Karpas-422 (cell line): ENCODE data around the gene PLCH2. TPM values are rescaled to one million over a fixed set of nuclear protein-coding genes. Genes with fewer than 3 reads are reported as not detected.

Source experiments
- DNase-seq: peaks from one replicate; pipeline ENCODE4 v3.0.0-alpha.2; 2015
- H2AFZ ChIP-seq: fragments of 200-600 bp; sonication (generic); 2 replicates; pipeline ENCODE4 v1.6.1; 2014; ENCODE audit warnings: antibody characterized with exemption, low read length, mixed read lengths
- H3K27ac ChIP-seq: fragments of 200-600 bp; sonication (generic); 2 replicates; pipeline ENCODE4 v1.5.1; 2014; ENCODE audit warnings: mild to moderate bottlenecking, low read length, moderate library complexity
- H3K27me3 ChIP-seq: fragments of 200-600 bp; sonication (generic); 2 replicates; pipeline ENCODE4 v1.6.1; 2014; ENCODE audit warnings: low read length, mixed read lengths
- H3K36me3 ChIP-seq: fragments of 200-600 bp; sonication (generic); 2 replicates; pipeline ENCODE4 v1.6.1; 2014; ENCODE audit warnings: low read length, mixed read lengths; ENCODE audit not compliant: insufficient read depth
- H3K4me1 ChIP-seq: fragments of 200-600 bp; sonication (generic); 2 replicates; pipeline ENCODE4 v1.6.1; 2014; ENCODE audit warnings: mild to moderate bottlenecking, low read length, mixed read lengths
- H3K4me2 ChIP-seq: fragments of 200-600 bp; sonication (generic); 2 replicates; pipeline ENCODE4 v1.6.1; 2014; ENCODE audit warnings: low read length, low read depth, mild to moderate bottlenecking; ENCODE audit not compliant: poor library complexity, severe bottlenecking
- H3K4me3 ChIP-seq: fragments of 200-600 bp; sonication (generic); 2 replicates; pipeline ENCODE4 v1.5.1; 2014; ENCODE audit warnings: mild to moderate bottlenecking, antibody characterized with exemption, low read length, mixed read lengths
- H3K79me2 ChIP-seq: fragments of 200-600 bp; sonication (generic); 2 replicates; pipeline ENCODE4 v1.6.1; 2014; ENCODE audit warnings: mild to moderate bottlenecking, low read length, mixed read lengths
- H3K9ac ChIP-seq: fragments of 200-600 bp; sonication (generic); 2 replicates; pipeline ENCODE4 v1.6.0; 2014; ENCODE audit warnings: low read length
- H3K9me2 ChIP-seq: fragments of 200-600 bp; sonication (generic), shearing (Covaris generic); replicated peaks from 2 replicates; pipeline ENCODE4 v1.6.0; 2014; ENCODE audit warnings: mild to moderate bottlenecking, low read length, moderate library complexity; ENCODE audit not compliant: insufficient read depth
- H3K9me3 ChIP-seq: fragments of 300-700, 200-600 bp; sonication (generic); 2 replicates; pipeline ENCODE4 v1.6.1; 2014; ENCODE audit warnings: low read length, mixed read lengths
- H4K20me1 ChIP-seq: fragments of 200-600 bp; sonication (generic); 2 replicates; pipeline ENCODE4 v1.6.1; 2014; ENCODE audit warnings: mild to moderate bottlenecking, antibody characterized with exemption, low read length, low read depth; ENCODE audit not compliant: insufficient read depth
- total RNA-seq: library from RNA; depleted of rRNA; stranded (reverse); fragments of >200 nt; shearing (Covaris generic); gene quantifications from 2 replicates; pipeline ENCODE4 v1.2.3, GENCODE V29; 2014; ENCODE audit warnings: low replicate concordance

Gene PLCH2
- total RNA-seq, 1 experiment from 2014 or later, result 0.19 TPM

DNA sequence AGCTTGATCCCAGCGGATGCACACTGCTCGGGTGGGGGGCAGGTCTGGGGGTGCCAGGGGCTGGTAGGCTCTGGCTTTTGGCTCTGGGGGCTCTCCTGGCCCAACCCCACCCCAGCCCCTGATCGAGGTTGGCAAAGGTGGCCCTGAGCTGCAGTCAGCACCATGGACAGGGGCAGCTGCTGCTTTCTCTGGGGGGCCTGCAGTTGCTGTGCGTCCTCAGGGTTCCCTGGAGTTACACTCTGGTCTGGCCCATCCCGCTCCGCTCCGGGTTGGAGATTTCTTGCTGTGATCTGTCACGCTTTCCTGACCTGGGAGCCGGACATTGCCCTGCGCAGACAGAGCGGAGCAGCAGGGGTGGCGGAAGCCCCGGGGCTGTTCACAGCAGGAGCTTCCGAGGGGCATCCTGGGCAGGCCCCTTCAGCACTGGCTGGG lies 8.0 kb upstream of the PLCH2 start:
- H3K27ac ChIP-seq, result no peak overlapping the region
- no peaks in the 10 kb centered on the region for H3K9me3 ChIP-seq
- no peak overlapping the region for H3K9ac ChIP-seq
- DNase-seq, result peak; percentile 81
- no peak overlapping the region for H2AFZ ChIP-seq
- H3K9me2 ChIP-seq, result no peaks in the 10 kb centered on the region
- no peaks in the 10 kb centered on the region for H3K79me2 ChIP-seq
- H3K4me1 ChIP-seq, result peaks cover 8% of the 10 kb centered on the region
- no peak overlapping the region for H3K4me2 ChIP-seq
- peaks cover 14% of the 10 kb centered on the region; the same call in 1 of the 2 replicates for H4K20me1 ChIP-seq
- no peak overlapping the region for H3K4me3 ChIP-seq
- no peaks in the 10 kb centered on the region for H3K27me3 ChIP-seq
- H3K36me3 ChIP-seq, result no peaks in the 10 kb centered on the region

DNA sequence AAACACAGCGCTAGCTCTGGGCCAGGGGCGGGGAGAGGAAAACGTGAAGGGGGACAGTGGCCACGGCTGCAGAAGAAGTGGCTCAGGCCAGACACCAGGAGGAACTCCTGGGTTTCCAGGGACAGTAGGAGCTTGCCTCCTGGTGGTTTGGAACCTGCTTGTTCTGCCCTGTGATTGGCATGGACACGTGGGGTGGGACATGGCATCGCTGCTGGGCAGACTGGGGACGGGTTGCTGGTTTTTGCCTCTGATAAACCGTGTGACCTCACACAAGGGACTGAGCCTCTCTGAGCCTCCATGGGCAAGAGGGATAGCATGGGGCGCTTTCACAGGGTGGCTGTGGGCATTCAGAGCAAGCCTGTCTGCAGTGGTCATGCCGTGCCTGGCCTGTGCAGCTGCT lies 7.5 kb upstream of the PLCH2 start:
- Histone ChIP-seq H3K27ac (no peak overlapping the region), H3K9ac (no peak overlapping the region), H3K9me3 (no peaks in the 10 kb centered on the region), H4K20me1 (peaks cover 14% of the 10 kb centered on the region; the same call in 1 of the 2 replicates), H3K79me2 (no peaks in the 10 kb centered on the region), H3K36me3 (no peaks in the 10 kb centered on the region), H3K4me3 (no peak overlapping the region), H3K4me1 (peaks cover 8% of the 10 kb centered on the region), H3K9me2 (no peaks in the 10 kb centered on the region), H2AFZ (no peak overlapping the region), H3K27me3 (no peaks in the 10 kb centered on the region), H3K4me2 (no peak overlapping the region)
- DNase-seq, result no peak

DNA sequence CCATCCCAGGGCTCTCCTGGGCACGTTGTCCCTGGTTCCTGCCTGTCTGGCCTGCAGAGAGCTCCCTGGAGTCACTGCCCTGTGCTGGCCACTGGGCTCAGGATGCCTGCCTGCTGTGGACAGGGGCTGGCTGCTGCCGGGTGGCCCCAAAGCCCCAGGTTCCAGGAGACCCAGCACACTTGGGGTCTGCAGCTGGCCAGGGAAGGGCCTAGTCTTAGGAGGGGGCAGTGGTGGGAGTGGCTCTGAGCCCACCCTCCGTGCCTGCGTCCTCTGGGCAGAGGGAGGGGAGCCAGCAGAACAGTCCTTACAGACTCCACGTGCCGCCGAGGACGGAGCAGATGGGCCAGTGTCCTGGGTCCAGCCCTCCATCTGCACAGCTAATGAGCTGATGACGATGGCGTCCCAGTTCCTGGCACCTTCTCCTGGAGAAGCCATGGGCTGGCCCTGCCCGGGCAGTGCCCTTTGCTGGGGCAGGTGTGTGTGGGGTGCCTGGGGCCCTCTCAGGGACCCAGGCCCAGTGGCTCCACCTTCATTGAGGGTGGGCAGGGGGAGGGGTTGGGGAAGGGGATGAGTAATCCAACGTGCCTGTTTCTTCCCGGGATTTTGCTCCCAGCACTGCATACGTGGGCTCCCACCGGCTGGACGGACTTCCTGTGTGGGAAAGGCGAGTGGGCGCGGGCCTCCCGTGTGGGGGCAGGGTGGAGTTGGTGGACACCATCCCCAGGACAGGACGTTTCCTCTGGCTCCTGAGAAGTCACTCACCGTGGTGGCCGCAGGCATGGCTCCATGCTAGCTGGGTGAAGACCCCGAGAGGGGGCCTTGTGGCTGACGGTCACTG lies 6.8 kb upstream of the PLCH2 start:
- Histone ChIP-seq H3K36me3 (no peaks in the 10 kb centered on the region), H3K27me3 (no peaks in the 10 kb centered on the region), H3K9me2 (no peaks in the 10 kb centered on the region), H3K9ac (no peak overlapping the region), H3K4me1 (peaks cover 8% of the 10 kb centered on the region), H3K4me2 (no peak overlapping the region), H3K9me3 (no peaks in the 10 kb centered on the region), H2AFZ (no peak overlapping the region), H4K20me1 (peaks cover 14% of the 10 kb centered on the region; the same call in 1 of the 2 replicates), H3K79me2 (no peaks in the 10 kb centered on the region), H3K27ac (no peak overlapping the region), H3K4me3 (no peak overlapping the region)
- no peak for DNase-seq

DNA sequence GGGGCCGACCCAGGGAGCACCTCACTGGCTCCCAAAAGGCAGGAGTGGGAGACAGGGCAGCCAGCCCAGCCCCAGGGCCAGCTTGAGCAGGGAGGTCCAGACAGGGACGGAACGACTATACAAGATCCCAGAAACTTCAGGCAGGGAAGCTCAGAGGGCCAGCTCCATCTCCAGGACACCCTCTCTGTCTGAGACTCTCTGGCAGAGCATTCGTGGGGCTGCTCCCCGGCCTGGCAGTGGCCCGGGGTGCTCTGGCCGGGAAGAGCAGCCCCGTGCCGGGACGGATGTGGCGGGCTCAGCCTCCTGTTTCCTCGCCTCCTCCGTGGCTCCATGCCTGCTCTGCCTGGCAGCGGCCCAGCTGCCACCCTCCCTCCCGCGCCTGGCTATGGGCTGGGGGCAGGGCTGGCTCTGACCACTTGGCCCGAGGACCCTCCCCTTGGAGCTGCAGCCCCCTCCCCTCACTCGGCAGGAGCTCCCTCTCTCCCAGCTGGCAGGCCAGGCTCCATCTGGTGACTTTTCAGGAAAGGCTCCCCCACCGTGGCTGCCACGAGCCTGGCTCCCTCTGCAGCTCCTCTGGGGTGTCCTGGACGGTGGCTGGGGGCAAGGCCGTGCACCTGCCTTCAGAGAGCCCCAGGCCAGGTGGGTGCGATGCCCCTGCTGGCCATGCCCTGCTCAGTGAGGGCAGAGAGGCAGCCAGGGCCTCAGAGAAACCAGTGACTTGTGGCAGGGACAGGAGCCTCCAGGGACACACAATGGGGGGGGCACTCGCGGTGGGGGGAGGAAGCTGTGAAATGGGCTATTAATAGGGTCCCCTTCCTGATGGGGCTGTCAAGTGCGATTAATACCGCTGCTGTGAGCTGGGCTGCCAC lies 5.6 kb upstream of the PLCH2 start:
- Histone ChIP-seq H3K4me1 (peaks cover 8% of the 10 kb centered on the region), H3K27ac (no peak overlapping the region), H3K36me3 (no peaks in the 10 kb centered on the region), H3K4me3 (no peak overlapping the region), H3K9ac (no peak overlapping the region), H3K79me2 (no peaks in the 10 kb centered on the region), H4K20me1 (peaks cover 14% of the 10 kb centered on the region; the same call in 1 of the 2 replicates), H3K9me2 (no peaks in the 10 kb centered on the region), H3K4me2 (no peak overlapping the region), H3K9me3 (no peaks in the 10 kb centered on the region), H3K27me3 (no peaks in the 10 kb centered on the region), H2AFZ (no peak overlapping the region)
- DNase-seq, result peak; percentile 54

DNA sequence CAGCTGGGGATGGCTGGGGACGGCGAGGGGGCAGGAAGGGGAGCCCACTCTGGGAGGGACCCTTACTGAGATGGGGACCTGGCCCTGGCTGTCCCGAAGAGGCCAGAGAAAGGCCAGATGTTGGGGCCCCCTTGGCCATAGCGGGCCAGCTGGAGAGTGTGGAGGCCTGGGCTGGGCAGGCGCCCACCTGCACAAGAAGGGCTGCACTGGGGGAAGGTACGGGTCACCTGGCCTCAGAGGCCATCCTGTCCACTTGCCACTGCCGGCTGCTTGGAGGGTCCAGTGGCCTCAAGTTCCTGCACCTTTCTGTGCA lies 5.0 kb upstream of the PLCH2 start:
- no peak overlapping the region for H3K4me2 ChIP-seq
- H3K27me3 ChIP-seq, result no peaks in the 10 kb centered on the region
- no peak overlapping the region for H3K27ac ChIP-seq
- H3K9ac ChIP-seq, result no peak overlapping the region
- no peaks in the 10 kb centered on the region for H3K79me2 ChIP-seq
- H3K4me3 ChIP-seq, result no peak overlapping the region
- no peaks in the 10 kb centered on the region for H3K9me2 ChIP-seq
- DNase-seq, result no peak
- H4K20me1 ChIP-seq, result peaks cover 14% of the 10 kb centered on the region; the same call in 1 of the 2 replicates
- H3K9me3 ChIP-seq, result no peaks in the 10 kb centered on the region
- peaks cover 8% of the 10 kb centered on the region for H3K4me1 ChIP-seq
- H2AFZ ChIP-seq, result no peak overlapping the region
- H3K36me3 ChIP-seq, result no peaks in the 10 kb centered on the region

DNA sequence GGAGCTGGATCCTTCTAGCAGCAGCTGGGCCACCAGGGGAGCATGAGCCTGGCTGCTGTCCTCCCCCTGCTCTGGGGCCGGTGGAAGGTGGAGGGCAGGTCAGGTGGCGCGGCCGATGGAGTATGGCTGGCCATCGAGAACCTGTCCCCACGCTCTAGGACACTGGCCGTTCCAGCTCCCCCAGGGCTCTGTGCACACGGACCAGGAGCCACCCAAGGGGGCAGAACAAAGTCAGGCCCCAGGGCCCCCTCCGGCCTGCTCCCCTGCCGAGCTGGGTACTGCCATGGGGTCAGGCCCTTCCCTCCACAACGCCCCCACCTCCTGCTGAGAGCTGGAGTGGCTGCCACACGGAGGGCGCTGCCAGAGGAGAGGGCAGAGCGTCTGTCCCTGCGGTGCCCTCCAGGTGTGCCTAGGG lies 4.5 kb upstream of the PLCH2 start:
- no peak for DNase-seq
- Histone ChIP-seq H3K4me3 (no peak overlapping the region), H3K27ac (no peak overlapping the region), H3K9me3 (no peaks in the 10 kb centered on the region), H4K20me1 (peaks cover 14% of the 10 kb centered on the region; the same call in 1 of the 2 replicates), H3K27me3 (no peaks in the 10 kb centered on the region), H3K9me2 (no peaks in the 10 kb centered on the region), H3K4me1 (peaks cover 8% of the 10 kb centered on the region), H3K79me2 (no peaks in the 10 kb centered on the region), H3K9ac (no peak overlapping the region), H3K36me3 (no peaks in the 10 kb centered on the region), H3K4me2 (no peak overlapping the region), H2AFZ (no peak overlapping the region)

DNA sequence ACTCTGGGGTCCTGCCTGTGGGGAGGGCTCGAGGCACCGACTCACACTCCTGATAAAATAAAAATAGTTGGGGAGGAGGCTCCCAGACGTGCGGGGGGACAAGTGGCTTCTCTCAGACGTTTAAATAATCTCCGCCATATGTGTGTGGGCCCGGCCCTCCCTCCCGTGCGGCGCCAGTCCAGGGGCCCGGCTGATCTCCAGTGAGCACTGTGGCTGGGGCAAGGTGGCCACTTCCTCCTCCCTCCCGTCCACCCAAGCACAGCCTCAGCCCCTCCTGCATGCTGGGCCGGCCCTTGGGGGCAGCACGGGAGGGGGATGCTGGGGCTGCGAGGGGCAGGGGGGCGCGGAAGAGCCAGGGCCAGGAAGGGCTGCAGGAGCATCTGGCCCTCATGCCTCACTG lies 4.0 kb upstream of the PLCH2 start:
- no peaks in the 10 kb centered on the region for H3K9me2 ChIP-seq
- peaks cover 8% of the 10 kb centered on the region for H3K4me1 ChIP-seq
- no peak overlapping the region for H3K27ac ChIP-seq
- H4K20me1 ChIP-seq, result peaks cover 18% of the 10 kb centered on the region; the same call in 1 of the 2 replicates
- H3K9me3 ChIP-seq, result no peaks in the 10 kb centered on the region
- H3K79me2 ChIP-seq, result no peaks in the 10 kb centered on the region
- H3K9ac ChIP-seq, result no peak overlapping the region
- H3K4me2 ChIP-seq, result no peak overlapping the region
- H3K4me3 ChIP-seq, result no peak overlapping the region
- no peak overlapping the region for H2AFZ ChIP-seq
- H3K36me3 ChIP-seq, result no peaks in the 10 kb centered on the region
- DNase-seq, result no peak
- H3K27me3 ChIP-seq, result no peaks in the 10 kb centered on the region

DNA sequence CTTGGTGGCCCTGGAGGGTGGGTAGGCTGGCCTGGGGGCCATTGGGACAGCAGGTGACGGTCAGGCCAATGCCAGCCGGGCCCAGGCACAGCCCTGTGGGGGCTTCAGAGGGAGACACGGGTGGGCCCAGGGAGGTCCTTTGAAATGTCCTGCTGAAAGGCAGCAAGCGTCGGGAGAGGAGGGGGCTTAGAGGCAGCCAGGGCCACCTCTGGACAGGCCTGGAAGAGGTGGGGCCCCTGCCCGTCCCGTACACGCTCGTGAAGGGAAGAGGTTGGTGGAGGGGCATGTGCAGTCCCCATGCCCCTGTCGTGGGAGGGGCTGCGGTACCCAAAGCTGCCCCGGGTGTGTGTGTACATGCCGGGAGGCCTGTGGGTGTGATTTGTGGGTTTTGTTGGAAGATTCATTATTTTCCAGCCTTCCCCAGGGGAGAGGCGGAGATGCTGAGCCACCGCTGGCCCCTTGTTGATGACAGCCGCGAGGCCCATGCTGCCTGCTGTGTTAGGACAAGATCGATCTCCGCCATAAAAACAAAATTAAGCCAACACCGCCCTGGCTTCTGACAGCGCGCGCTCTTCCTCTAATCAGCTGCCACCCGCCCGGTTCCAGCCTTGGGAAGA lies 3.4 kb upstream of the PLCH2 start:
- Histone ChIP-seq H4K20me1 (peaks cover 22% of the 10 kb centered on the region; the same call in 1 of the 2 replicates), H3K4me1 (peaks cover 8% of the 10 kb centered on the region), H3K36me3 (no peaks in the 10 kb centered on the region), H3K9me2 (no peaks in the 10 kb centered on the region), H3K9me3 (no peaks in the 10 kb centered on the region), H3K79me2 (no peaks in the 10 kb centered on the region), H3K4me3 (no peak overlapping the region), H2AFZ (no peak overlapping the region), H3K4me2 (no peak overlapping the region), H3K27ac (no peak overlapping the region), H3K9ac (no peak overlapping the region), H3K27me3 (no peaks in the 10 kb centered on the region)
- no peak for DNase-seq
